ENCODE data around the gene ARRB1. TPM values are rescaled to one million over a fixed set of nuclear protein-coding genes. Genes with fewer than 3 reads are reported as not detected.

ARRB1 gene
- total and polyA plus RNA-seq, 2 donors, result 31.4 to 34.5 TPM

DNA sequence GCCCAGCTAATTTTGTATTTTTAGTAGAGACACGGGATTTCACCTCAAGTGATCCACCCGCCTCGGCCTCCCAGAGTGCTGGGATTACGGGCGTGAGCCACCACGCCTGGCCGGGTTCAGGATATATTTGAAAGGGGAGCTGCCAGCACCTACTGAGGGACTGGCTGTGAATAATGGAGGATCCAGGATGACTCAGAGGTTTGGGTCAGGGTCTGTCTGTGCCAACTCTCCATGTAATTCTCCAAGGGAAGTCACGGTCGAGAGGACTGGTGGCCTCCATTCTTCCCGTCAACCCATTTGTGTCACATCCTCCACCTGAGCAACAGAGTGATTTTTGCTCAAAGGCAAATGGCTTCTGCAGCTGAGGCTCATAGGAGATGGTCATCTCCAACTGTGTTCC lies 3.6 kb upstream of the ARRB1 start:
- DNase-seq (ENCODE audit: extremely low spot score), result no peak
- H3K27ac ChIP-seq (ENCODE audit: low read depth), result no peak overlapping the region
- no peaks in the 10 kb centered on the region for H3K4me1 ChIP-seq (ENCODE audit: insufficient read depth)
- no peak overlapping the region for H3K4me3 ChIP-seq (ENCODE audit: low read depth, low read length)
- H3K36me3 ChIP-seq (ENCODE audit: insufficient read depth), result no peaks in the 10 kb centered on the region
- 87% methylated on average over 10 of the region's 10 CpGs for WGBS

DNA sequence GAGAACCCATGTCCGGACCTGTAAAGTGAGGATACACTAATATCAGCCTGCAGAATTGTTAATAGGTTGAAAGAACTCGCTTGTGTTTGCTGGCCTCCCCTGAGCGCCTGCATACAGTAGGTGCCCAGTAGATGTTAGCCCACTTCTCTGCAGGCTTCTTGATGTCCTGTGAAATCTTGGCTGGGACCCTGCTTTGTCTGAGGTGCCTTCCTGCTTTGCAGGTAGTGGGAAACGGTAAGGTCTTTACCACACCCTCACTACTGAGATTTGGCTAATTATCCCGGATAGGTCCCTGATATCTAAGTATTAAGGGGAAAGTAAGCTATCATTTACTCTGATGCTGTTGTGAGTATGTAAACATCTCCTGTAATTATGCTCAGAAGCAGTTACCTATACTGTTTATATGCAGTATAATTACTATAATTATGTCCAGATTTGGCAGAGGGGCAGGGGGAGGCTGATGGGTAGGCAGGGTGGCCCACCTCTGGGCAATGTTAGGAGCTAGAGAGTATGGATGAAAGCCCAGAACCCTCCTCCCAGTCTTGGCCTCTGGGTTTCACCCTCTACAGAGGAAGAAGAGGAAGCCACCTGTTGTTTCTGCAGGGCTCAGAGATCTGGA lies 1.2 kb upstream of the ARRB1 start:
- WGBS, result 41% methylated on average over 5 of the region's 5 CpGs
- Histone ChIP-seq H3K4me3 (ENCODE audit: low read depth, low read length) (peak overlapping the region; percentile 66), H3K36me3 (ENCODE audit: insufficient read depth) (no peaks in the 10 kb centered on the region), H3K4me1 (ENCODE audit: insufficient read depth) (no peaks in the 10 kb centered on the region), H3K27ac (ENCODE audit: low read depth) (peak overlapping the region; percentile 65)
- DNase-seq (ENCODE audit: extremely low spot score), result no peak

- Histone ChIP-seq H3K4me3 (ENCODE audit: low read depth, low read length) (peak overlapping the region; percentile 66), H3K36me3 (ENCODE audit: insufficient read depth) (no peaks in the 10 kb centered on the region), H3K4me1 (ENCODE audit: insufficient read depth) (no peaks in the 10 kb centered on the region), H3K27ac (ENCODE audit: low read depth) (peak overlapping the region; percentile 65)
- 2% methylated on average over 64 of the region's 64 CpGs for WGBS
- DNase-seq (ENCODE audit: extremely low spot score), result no peak
Observed at GRCh38 chr11:75351791-75352587, 528 bp upstream of the ARRB1 start.

- Histone ChIP-seq H3K27ac (ENCODE audit: low read depth) (peak overlapping the region; percentile 60), H3K4me1 (ENCODE audit: insufficient read depth) (no peaks in the 10 kb centered on the region), H3K36me3 (ENCODE audit: insufficient read depth) (no peaks in the 10 kb centered on the region), H3K4me3 (ENCODE audit: low read depth, low read length) (peak overlapping the region; percentile 66)
- WGBS, result 5% methylated on average over 47 of the region's 47 CpGs
- DNase-seq (ENCODE audit: extremely low spot score), result no peak
Observed at GRCh38 chr11:75350743-75351540, 519 bp downstream of the ARRB1 start.

DNA sequence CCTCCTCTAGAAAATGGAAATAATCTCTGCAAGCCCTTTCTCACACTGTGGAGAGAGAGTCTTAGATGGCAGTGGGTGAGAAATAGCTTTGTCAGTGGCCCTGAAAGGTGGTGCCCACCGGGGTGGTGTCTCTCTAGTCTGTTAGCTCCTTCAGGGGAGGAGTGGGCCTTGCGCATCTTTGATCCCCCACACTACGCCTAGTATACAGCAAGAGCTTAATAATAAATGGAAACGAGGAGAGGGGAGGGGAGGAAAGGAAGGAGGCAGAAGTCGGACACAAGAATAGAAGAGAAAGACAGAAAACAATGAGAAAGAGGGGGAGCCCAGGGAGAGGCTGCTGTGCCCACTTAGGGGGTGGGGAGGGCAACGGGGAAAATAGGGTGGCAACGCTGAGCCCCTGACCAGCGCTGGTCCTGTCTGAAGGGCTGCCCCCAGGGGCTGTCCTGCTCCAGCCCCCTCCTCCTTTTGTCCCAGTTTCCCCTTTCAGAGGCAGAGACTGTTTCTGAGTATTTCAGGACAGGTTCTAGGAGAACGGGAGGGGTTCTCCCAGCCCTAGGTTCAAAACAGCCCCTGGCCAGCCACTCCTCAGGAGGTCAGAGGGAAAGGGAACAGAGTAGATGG lies 1.2 kb downstream of the ARRB1 start:
- DNase-seq (ENCODE audit: extremely low spot score), result no peak
- WGBS, result 43% methylated on average over 9 of the region's 9 CpGs
- H3K4me3 ChIP-seq (ENCODE audit: low read depth, low read length), result peak overlapping the region; percentile 66
- H3K4me1 ChIP-seq (ENCODE audit: insufficient read depth), result no peaks in the 10 kb centered on the region
- H3K36me3 ChIP-seq (ENCODE audit: insufficient read depth), result no peaks in the 10 kb centered on the region
- peak overlapping the region; percentile 60 for H3K27ac ChIP-seq (ENCODE audit: low read depth)

DNA sequence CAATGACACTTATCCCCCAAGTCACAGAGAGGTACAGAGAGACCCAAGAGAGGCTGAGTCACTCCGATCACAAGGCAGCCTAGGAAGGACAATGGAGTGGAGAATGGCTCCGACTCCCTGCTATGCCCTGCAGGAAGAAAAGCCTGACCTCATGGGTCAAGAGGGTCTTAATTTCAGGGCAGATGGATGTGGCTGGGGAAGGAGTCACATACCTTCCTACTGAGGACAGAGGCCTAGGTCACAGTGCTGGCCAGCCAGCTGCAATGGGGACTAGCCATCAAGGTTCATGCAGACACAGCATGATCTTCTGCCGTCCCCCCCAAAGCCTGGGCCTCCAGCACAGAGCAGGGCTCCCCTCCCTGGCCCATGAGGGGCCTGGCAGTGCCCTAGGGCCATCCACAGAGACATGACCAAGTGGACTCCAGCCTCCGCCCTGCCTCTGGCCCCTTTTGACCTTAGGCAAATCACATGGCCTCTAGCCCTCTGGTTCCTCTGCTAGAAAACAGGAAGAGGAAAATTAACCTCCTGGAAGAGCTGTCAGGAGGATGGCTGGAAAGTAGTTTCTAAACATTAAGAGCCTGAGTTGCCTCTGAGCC lies 1.8 kb downstream of the ARRB1 start:
- no peaks in the 10 kb centered on the region for H3K4me1 ChIP-seq (ENCODE audit: insufficient read depth)
- 78% methylated on average over 4 of the region's 4 CpGs for WGBS
- H3K27ac ChIP-seq (ENCODE audit: low read depth), result peak overlapping the region; percentile 19
- no peaks in the 10 kb centered on the region for H3K36me3 ChIP-seq (ENCODE audit: insufficient read depth)
- DNase-seq (ENCODE audit: extremely low spot score), result no peak
- H3K4me3 ChIP-seq (ENCODE audit: low read depth, low read length), result no peak overlapping the region

GRCh38 chr11:75347781-75348566 lies 3.5 kb downstream of the ARRB1 start:
- WGBS, result 18% methylated on average over 8 of the region's 8 CpGs

GRCh38 chr11:75346912-75347647 lies 4.4 kb downstream of the ARRB1 start:
- WGBS, result 55% methylated on average over 11 of the region's 11 CpGs
- no peaks in the 10 kb centered on the region for H3K4me1 ChIP-seq (ENCODE audit: insufficient read depth)
- no peak overlapping the region for H3K27ac ChIP-seq (ENCODE audit: low read depth)
- H3K4me3 ChIP-seq (ENCODE audit: low read depth, low read length), result no peak overlapping the region
- no peak for DNase-seq (ENCODE audit: extremely low spot score)
- H3K36me3 ChIP-seq (ENCODE audit: insufficient read depth), result no peaks in the 10 kb centered on the region

More at GRCh38 chr11:75347781-75348566, 3.5 kb downstream of the ARRB1 start:
- Histone ChIP-seq H3K4me1 (ENCODE audit: insufficient read depth) (no peaks in the 10 kb centered on the region), H3K27ac (ENCODE audit: low read depth) (no peak overlapping the region), H3K36me3 (ENCODE audit: insufficient read depth) (no peaks in the 10 kb centered on the region), H3K4me3 (ENCODE audit: low read depth, low read length) (no peak overlapping the region)
- DNase-seq (ENCODE audit: extremely low spot score), result no peak

- WGBS, result 94% methylated on average over 4 of the region's 4 CpGs
- Histone ChIP-seq H3K27ac (ENCODE audit: low read depth) (no peak overlapping the region), H3K4me1 (ENCODE audit: insufficient read depth) (no peaks in the 10 kb centered on the region)
Observed at GRCh38 chr11:75346296-75346695, 5.2 kb downstream of the ARRB1 start.

DNA sequence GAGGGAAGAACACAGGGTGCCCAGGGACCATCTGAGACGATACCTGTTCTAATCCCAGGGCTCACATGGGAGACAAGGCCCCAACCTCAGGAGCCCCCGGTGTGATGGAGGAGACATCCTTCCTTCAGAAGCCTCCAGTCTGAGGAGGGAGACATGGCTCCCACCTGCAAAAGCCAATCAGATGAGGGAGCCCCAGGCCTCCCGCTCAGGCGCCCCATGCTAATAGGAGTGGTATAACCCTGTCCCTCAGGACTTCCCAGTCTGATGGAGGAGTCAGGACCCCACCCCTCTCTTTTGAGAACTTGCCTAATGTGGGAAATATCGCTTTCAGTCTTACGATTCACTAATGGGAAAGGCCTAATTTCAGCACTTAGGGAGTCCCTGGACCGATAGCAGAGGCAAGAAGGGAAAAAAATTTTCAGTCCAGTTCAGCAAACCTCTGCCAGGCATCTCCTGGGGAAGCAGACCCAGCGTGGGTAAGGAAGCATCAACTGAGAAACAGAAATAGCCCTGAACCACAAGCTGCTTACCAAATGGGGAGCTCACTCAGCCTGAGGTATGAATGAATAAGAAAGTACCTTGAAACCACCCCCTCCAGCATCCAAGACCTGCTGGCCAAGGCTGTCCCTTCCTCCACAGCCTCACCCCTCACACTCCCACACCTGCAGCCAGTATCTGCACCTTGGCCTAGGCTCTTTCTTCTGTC lies 5.9 kb downstream of the ARRB1 start:
- no peak overlapping the region for H3K4me3 ChIP-seq (ENCODE audit: low read depth, low read length)
- WGBS, result 84% methylated on average over 8 of the region's 8 CpGs
- H3K27ac ChIP-seq (ENCODE audit: low read depth), result no peak overlapping the region
- no peaks in the 10 kb centered on the region for H3K36me3 ChIP-seq (ENCODE audit: insufficient read depth)
- no peak for DNase-seq (ENCODE audit: extremely low spot score)
- H3K4me1 ChIP-seq (ENCODE audit: insufficient read depth), result no peaks in the 10 kb centered on the region

More at GRCh38 chr11:75346296-75346695, 5.2 kb downstream of the ARRB1 start:
- no peak overlapping the region for H3K4me3 ChIP-seq (ENCODE audit: low read depth, low read length)
- DNase-seq (ENCODE audit: extremely low spot score), result no peak
- H3K36me3 ChIP-seq (ENCODE audit: insufficient read depth), result no peaks in the 10 kb centered on the region

- Histone ChIP-seq H3K27ac (ENCODE audit: low read depth) (peak overlapping the region; percentile 12), H3K4me3 (ENCODE audit: low read depth, low read length) (no peak overlapping the region), H3K36me3 (ENCODE audit: insufficient read depth) (no peaks in the 10 kb centered on the region), H3K4me1 (ENCODE audit: insufficient read depth) (no peaks in the 10 kb centered on the region)
- no peak for DNase-seq (ENCODE audit: extremely low spot score)
- 76% methylated on average over 11 of the region's 11 CpGs for WGBS
Observed at GRCh38 chr11:75344761-75345454, 6.6 kb downstream of the ARRB1 start.

Measured in urinary bladder (tissue), 4 donors.